ENCODE results near the gene KCMF1.

The KCMF1 gene

DNA sequence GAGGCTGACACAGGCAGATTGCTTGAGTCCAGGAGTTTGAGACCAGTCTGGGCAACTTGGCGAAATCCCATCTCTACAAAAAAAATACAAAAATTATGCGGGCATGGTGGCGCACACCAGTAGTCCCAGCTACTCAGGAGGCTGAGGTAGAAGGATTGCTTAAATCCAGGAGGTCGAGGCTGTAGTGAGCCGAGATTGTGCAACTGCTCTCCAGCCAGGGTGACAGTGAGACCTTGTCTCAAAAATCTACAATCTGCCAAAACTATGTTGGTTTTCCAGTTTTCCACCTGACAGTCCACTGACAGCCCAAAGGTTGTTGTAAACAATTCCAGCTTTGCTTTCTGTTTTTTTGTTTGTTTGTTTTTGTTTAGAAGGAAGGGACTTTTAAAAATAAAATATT is 51.3 kb downstream of the KCMF1 start:
- DNase-seq (ENCODE audit: low spot score): no peak

DNA sequence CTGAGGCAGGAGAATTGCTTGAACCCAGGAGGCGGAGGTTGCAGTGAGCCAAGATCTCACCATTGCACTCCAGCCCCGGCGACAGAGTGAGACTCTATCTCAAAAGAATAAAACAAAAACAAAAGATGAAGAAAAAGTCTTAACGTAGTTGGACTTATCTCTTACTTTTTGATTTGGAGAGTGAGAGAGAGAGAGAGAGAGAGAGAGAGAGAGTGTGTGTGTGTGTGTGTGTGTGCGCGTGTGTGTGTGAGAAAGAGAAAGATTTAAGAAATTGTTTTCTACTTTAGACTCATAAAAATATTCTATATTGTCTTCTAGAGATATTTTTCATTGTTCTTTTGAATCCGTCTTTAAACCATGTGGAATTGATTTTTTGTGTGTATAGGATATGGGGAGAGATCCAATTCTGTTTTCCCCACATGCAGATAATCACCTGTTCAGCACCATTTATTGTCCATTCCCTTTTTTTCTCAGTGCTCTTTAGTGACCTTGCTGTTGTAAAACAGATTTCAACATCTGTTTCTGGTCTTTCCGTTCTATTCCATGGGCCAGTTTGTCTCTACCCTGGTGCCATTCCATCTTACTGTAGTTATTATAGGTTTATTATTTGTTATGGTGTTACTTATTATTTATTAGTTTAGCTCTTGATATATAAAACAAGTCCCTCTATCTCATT is 53.5 kb downstream of the KCMF1 start:
- no peak for DNase-seq (ENCODE audit: low spot score)

DNA sequence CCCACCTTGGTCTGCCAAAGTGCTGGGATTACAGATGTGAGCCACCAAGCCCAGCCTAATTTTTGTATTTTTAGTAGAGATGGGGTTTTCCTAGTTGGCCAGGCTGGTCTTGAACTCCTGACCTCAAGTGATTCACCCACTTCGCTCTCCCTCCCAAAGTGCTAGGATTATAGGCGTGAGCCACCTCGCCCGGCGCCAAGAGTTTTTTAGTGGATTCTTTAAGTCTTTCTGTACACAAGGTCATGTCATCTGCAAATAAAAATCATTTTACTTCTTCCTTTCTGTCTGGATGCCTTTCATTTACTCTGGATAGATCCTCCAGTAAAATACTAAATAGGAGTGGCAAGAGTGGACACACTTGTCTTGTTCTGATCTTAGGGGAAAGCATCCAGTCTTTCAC is 61.7 kb downstream of the KCMF1 start:
- DNase-seq (ENCODE audit: low spot score): no peak

DNA sequence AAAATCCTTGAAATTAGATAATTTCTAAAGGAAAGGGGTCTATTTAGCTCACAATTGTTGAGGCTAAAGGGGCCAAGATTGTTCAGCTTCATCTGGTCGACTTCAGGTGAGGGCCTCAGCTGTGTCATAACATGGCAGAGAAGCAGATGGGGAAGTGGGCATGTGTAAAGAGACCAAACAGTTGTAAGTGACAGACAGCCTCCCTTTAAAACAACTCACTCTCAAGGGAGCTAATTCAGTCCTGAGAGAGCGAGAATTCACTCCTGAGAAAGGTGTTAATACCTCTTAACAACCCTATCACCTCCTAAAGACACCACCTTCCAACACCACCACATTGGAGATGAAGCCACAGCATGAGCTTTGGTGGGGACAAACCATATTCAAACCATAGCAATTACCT is 62.4 kb downstream of the KCMF1 start:
- DNase-seq (ENCODE audit: low spot score): no peak

DNA sequence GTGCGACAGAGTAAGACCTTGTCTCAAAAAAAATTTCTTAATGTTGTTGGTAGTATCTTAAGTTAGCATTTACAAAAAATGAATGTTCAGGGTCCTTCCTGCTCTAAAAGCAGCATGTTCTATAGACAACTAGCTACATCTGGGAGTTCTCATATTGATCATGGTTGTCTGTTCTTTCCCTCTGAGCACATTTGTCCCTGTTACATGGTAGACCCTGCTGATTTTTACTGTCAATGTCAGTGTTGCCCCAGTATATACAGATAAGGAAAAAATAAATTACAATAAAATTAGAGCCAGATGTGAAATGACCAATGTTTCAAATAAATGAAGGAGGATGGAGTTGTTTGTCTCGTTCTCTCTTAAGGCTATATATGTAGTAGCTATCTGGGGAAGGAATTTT is 63.2 kb downstream of the KCMF1 start:
- no peak for DNase-seq (ENCODE audit: low spot score)

DNA sequence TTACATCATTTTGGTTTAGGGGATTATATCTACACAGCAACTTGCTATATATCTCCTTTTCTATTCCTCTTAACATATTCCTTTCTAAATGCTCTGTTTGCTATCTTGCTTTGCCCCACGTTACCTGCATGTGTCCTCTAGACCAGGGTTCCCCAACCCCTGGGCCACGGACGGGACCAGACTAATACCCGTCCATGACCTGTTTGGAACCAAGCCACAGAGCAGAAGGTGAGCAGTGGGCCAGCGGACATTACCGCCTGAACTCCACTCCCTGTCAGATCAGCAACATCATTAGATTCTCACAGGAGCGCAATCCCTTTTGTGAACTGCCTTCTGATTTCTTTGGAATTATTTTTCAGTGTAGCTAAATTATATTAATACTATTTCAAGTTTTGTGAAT is 66.7 kb downstream of the KCMF1 start:
- no peak for DNase-seq (ENCODE audit: low spot score)

DNA sequence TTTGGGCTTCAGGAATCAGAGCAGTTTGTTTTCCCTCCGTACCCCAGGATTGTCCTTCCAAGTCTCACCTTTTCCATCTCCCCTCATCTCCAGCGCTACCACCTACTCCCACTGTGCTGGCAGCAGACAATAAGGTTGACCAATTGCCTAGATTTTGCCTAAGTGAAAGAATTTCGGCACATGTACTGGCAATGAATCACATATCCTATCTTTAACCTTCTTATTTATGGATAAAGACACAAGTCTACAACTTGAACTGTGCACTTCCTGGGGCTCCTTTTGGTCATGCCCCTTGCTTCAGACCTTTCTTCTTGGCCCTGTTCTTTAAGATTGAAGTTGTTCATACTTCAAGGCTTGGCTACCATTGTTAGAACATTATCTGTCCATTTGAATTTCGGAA is 71.4 kb downstream of the KCMF1 start:
- DNase-seq (ENCODE audit: low spot score): no peak

DNA sequence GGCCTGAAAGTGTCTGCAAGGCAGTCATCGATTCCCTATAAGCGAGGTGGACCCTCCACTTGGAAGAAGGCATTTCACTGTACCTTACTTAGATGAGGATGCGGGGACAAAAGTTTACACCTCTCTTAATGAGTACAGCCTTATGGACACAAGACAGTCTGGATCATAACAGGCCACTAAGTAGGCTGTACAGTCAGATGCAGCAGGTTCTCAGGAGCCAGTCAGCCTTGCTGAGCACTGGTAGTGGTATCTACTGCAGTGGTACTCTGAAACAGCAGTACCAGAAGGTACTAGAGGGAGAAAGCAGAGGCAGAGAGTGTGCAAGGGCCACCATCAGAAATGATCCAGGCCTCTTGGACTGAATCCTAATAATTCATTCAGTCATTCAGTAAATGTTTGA is 77.6 kb downstream of the KCMF1 start:
- no peak for DNase-seq (ENCODE audit: low spot score)

DNA sequence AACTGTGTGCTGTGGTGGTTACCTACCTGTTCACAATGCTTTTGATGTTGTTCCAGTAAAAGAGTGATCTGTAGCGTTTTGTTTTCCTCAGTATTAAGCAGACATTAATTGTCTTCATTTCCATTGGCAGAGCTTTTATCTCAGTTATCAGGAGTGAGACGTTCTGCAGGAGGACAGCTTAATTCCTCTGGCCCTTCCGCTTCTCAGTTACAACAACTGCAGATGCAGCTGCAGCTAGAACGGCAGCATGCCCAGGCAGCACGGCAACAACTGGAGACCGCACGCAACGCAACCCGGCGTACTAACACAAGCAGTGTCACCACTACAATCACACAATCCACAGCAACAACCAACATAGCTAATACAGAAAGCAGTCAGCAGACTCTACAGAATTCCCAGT is 78.3 kb downstream of the KCMF1 start:
- DNase-seq (ENCODE audit: low spot score): no peak

DNA sequence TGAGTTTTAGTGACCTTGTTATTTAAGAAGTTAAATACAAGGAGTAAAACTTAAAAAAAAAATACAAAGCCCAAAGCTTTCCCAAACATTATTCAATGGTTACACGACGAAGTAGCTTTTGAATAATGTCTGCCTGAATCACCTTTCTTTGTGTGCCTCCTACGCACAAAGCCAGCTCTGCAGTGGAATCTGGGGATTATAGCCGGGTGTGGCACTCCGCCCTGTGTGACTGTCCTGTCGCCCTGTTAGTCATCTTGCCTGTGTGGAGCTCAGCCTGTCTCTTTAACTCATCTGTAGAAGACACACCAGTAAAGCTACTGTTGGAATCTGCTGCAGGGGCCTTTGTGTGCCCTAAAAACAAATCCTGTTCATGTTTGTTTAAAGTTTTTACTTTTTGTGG is 82.8 kb downstream of the KCMF1 start:
- DNase-seq (ENCODE audit: low spot score): no peak

DNA sequence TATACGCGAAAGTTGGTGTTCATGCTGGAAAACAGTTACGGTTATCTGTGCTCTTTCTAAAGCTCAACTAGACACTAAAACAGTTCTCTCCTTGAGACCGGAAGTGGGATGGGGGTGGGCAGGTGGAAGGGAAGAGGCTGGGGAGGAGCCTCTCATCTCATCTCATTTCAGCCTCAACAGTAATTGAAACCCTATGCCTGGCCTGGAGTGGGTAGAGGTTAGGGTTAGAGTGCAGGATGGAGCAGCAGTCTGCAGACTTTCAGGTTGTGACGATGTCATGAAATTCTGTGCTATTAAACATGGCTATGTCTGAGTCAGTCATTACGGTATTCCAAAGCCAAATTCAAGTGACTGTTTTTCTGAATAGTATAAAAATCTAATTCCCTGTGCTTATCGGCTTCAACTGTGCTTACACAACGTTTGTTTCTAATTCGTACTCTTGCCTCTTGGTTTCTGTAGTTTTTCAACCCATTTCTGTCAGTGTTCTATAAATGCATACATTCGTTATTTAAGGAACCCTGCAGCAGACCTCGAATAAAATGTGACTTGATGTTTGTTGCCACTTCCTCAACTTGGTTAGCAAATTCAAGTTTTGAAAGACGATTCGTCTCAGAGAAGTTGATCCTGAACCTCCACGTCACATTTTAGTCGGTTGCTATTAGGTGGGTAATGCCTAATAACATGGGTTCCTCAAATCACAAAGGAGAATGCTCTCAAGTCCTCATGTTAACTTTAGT is 86.4 kb downstream of the KCMF1 start:
- no peak for DNase-seq (ENCODE audit: low spot score)

DNA sequence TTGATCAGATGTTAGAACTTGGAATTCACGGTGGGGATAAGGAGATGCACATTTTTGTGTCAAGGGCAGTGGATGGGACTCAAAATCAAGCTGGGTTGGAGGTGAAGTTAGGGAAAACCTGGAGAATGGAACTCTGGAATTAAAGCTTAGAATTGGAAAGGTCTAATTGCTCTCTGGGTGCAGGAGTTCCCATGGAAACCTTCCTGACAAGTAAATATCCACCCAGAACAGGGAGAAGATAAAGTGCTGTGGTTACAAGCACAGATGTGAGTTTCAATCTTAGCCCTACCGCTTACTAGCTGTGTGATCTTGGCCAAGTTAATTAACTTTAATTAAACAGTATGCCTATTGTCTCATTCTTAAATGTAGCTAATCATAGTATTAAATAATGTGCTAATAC is 90.9 kb downstream of the KCMF1 start:
- no peak for DNase-seq (ENCODE audit: low spot score)

DNA sequence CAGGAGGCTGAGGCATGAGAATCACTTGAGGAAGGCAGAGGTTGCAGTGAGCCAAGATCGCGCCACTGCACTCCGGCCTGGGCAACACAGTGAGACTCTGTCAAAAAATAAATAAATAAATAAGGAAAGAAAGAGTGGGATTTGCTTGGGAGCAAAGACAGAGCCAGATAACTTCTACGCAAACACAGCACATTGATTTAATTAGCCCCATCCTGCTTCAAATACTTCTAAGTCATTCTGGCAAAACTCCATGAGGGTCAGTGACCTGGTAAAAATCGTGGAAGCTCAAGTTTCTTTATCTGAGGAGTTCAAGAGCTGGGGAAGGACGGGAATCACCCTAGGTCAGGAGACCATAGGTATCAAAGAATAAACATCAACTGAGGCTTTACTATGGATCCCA is 91.6 kb downstream of the KCMF1 start:
- no peak for DNase-seq (ENCODE audit: low spot score)

DNA sequence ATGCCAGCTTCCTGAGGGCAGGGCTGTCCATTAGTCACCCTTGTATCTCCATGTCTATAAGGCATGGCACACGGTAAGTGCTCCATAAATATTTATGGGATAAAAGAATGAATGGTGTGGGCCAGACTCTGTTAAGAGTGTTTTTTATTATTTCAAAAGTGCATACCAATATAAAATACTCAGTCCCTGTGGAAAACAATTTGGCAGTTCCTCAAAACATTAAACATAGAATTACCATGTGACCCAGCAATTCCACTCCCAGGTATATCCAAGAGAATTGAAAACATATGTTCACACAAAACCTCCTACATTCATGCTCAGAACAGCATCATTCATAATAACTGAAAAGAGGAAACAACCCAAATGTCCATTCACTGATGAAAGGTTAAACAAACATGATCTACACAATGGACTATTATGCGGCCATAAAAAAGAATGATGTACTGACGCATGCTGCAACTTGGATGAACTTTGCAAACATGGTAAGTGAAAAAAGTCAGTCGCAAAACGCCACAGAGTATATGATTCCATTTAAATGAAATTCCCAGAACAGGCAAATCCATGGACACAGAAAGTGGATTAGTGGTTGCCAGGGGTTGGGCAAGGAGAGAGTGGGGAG is 93.1 kb downstream of the KCMF1 start:
- no peak for DNase-seq (ENCODE audit: low spot score)

DNA sequence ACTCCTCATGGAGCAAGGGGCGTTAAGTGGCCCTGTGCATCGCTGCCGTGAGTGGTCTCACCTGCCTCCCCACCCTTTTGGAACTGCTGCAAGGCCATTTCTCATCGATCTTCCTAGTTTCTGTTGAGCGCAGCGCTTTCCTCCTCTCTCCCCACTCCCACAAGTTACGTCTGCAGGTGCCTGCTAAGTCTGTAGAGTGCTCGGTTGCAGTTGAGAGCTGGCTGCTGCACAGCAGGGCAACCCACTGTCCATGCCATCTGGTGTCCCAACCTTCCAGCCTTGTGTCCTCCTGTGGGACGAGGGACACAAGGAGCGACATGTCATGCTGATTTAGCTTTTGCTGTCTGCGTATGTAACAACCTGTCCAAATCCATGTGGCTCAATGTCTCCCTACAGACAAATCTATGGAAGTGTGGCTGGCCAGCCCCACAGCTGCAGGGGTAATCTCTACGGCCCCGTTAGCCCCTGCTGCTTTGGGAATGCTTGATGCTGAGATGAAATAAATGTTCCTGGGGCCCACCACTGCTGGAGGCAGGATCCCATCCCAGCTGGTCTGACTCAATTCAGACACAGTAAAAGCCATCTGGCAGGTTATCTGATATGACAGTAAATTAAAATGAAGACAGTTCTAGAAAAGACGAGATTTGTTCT is 94.1 kb downstream of the KCMF1 start:
- no peak for DNase-seq (ENCODE audit: low spot score)

DNA sequence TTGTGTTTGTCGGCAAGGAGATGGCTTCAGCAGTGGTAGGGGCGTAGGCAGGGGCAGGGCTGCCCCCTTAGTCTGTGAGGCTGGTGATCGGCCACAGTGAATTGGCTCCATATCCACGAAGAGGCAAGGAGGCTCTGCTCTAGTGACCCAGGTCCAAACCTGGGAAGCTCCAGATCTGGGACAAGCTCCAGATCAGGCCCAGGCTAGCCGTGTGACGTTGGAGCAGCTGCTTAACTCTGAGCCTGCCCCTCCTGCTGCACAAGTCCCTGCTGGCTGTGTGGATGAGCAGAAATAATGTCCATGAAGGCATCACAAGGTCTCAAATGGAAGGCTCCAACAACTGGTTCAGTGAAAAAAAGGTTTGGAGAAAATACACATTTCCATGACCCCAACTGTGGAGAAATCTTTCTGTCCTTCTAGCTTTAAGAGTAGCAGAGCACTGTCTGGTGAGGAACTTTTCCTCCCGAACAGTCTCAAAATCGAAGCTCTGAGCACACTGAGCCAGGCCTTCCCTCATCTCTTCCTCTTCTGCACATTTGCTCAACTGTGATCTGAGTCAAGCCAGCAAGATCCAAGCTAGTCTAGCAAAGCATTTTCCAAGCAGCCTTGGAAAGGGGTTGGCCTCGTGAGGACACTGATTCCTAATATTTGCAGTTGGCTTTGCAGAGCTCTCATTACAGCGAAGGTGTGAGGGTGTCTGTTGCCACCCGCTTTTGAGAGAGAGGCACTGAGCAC is 95.2 kb downstream of the KCMF1 start:
- DNase-seq (ENCODE audit: low spot score): no peak

DNA sequence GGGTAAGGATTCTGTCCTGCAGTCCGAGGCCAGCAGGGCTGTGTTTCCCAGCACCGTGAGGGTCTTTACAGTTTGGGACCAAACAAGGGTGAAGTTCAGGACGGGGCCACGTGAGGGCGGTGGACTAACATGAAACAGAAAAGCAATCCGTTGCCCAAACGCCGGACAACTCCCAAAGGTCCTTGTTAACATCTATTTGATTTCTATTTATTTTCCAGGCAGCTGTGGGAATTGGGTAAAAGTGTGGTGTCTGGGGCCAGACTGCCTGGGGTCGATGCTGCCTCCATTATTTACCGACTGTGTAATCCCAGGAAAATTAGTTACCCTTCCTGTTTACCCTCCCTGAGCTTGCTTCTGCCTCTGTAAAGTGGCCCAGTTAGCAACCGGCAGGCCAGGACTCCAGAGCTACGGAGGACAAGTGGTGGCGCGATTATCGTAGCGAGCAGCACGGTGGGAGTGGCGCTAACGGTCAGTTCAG is 96.0 kb downstream of the KCMF1 start:
- DNase-seq (ENCODE audit: low spot score): peak; percentile 71

DNA sequence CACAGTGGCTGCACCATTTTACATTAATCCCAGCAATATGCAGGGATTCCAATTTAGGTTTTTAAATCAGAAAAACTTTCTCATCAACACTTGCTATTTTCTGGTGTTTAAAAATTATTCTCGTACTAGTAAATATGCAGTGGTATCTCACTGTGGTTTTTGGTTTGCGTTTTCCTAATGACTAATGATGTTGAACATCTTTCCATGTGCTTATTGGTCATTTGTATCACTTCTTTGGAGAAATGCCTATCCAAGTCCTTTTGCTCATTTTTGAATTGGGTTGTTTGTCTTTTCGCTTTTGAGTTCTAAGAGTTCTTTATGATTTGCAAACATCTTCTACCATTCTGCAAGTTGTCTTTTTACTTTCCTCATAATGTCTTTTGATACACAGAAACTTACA is 100.1 kb downstream of the KCMF1 start:
- no peak for DNase-seq (ENCODE audit: low spot score)

DNA sequence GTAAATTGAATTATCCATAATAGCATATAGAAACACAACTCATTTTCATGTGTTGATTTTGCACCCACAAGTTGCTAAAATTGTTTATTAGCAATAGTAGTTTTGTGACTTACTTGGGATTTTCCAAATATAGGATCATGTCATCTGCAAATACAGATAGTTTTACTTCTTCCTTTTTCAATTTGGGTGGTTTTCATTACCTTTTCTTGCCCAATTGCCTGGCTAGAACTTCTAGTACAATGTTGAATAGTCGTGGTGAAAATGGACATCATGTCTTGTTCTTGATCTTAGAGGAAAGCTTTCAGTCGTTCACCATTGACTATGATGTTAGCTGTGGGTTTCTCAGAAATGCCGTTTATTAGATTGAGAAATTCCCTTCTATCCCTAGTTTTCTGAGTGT is 102.1 kb downstream of the KCMF1 start:
- no peak for DNase-seq (ENCODE audit: low spot score)

DNA sequence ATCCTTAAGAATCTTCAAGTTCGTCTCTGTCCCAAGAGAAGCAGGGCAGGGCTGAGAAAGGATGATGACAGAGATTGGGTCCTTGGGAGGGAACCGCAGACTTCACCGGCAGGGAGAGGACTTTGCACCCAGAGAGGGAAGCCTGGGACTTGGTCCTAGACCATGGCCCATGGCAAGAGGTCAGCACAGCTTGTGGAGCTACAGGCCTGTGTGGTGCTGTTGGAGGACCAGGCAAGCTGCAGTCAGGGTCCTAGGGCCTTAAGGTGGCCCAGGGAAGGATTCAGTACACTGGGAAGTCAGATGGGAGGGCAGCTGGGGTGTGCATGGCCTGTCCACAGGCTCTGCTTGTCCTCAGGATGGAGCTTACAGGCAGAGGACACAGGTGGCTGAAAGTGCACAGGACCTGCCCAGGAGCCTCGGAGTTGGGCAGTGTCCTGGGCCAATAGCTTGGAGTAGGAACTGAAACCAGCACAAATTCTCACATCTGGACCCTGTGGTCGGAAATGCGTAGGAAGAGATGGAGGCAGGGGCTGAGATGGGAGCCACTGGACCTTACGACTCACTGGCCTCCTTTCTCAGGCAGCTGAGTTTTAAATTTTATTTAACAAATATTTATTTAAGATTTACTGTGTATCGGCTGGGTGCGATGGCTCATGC is 105.8 kb downstream of the KCMF1 start:
- no peak for DNase-seq (ENCODE audit: low spot score)

DNA sequence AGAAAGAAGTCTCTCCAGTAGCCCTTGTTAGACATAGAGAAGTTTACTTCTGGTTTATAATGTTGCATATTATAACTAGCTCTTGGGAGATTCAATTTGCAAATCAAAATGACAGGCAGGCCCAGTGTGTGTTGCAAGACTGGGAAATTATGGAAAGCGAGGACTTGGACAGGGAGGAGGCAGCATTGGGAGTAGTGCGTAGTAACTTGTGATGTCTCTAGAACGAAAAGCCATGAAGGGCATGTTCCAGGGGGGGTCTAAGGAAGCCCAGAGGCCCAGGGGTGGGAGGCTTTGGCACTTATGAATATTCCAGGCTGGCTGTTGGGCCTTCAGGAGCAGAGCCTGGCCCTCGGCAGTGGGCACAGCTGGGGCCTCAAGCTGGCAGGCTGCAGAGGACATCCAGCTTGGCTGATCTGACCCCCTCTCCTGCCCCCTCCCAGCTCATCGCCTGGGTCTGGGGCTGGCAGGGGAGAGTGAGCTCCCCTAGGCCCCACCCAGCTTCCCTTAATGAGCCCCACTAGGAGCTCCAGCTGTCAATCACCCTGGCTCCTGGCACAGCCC is 107.0 kb downstream of the KCMF1 start:
- no peak for DNase-seq (ENCODE audit: low spot score)

Measured in COLO829 (cell line).